ENCODE measurements around the gene MEGF8. TPM values are rescaled to one million over a fixed set of nuclear protein-coding genes. Genes with fewer than 3 reads are reported as not detected.

MEGF8 gene
- total RNA-seq, 1 donor from 2014 or later: 72.8 TPM

- TF ChIP-seq CTCF (IDR thresholded peaks at IDR 0.05; ENCODE audit: partially characterized antibody, unreplicated experiment): no peak
- Mint-ChIP-seq H3K36me3 (ENCODE audit: unreplicated experiment) (peaks cover 15% of the 10 kb centered on the region), H3K4me1 (ENCODE audit: low read depth, unreplicated experiment) (peaks cover 17% of the 10 kb centered on the region), H3K9me3 (ENCODE audit: unreplicated experiment) (peaks cover 8% of the 10 kb centered on the region), H3K27me3 (ENCODE audit: unreplicated experiment) (peaks cover 5% of the 10 kb centered on the region), H3K27ac (ENCODE audit: unreplicated experiment) (peak overlapping the region; percentile 94), H3K4me3 (ENCODE audit: unreplicated experiment) (no peak overlapping the region)
- DNase-seq: no peak
Measured at GRCh38 chr19:42367929-42368328, 42.5 kb downstream of the MEGF8 start.

- Mint-ChIP-seq H3K27ac (ENCODE audit: unreplicated experiment) (no peak overlapping the region), H3K9me3 (ENCODE audit: unreplicated experiment) (peaks cover 8% of the 10 kb centered on the region), H3K4me1 (ENCODE audit: low read depth, unreplicated experiment) (peaks cover 17% of the 10 kb centered on the region), H3K27me3 (ENCODE audit: unreplicated experiment) (peaks cover 5% of the 10 kb centered on the region), H3K4me3 (ENCODE audit: unreplicated experiment) (no peak overlapping the region), H3K36me3 (ENCODE audit: unreplicated experiment) (peaks cover 14% of the 10 kb centered on the region)
- DNase-seq: no peak
- TF ChIP-seq CTCF (IDR thresholded peaks at IDR 0.05; ENCODE audit: partially characterized antibody, unreplicated experiment): no peak
Measured at GRCh38 chr19:42368360-42368759, 42.9 kb downstream of the MEGF8 start.

- DNase-seq: no peak
- no peak for TF ChIP-seq CTCF (IDR thresholded peaks at IDR 0.05; ENCODE audit: partially characterized antibody, unreplicated experiment)
- Mint-ChIP-seq H3K4me1 (ENCODE audit: low read depth, unreplicated experiment) (peaks cover 17% of the 10 kb centered on the region), H3K27ac (ENCODE audit: unreplicated experiment) (no peak overlapping the region), H3K4me3 (ENCODE audit: unreplicated experiment) (no peak overlapping the region), H3K9me3 (ENCODE audit: unreplicated experiment) (peaks cover 7% of the 10 kb centered on the region), H3K36me3 (ENCODE audit: unreplicated experiment) (peaks cover 10% of the 10 kb centered on the region), H3K27me3 (ENCODE audit: unreplicated experiment) (peaks cover 5% of the 10 kb centered on the region)
Measured at GRCh38 chr19:42368765-42369164, 43.3 kb downstream of the MEGF8 start.

- no peak overlapping the region for H3K27ac Mint-ChIP-seq (ENCODE audit: unreplicated experiment)
- peaks cover 7% of the 10 kb centered on the region for H3K36me3 Mint-ChIP-seq (ENCODE audit: unreplicated experiment)
- peaks cover 9% of the 10 kb centered on the region for H3K27me3 Mint-ChIP-seq (ENCODE audit: unreplicated experiment)
- H3K9me3 Mint-ChIP-seq (ENCODE audit: unreplicated experiment): peaks cover 7% of the 10 kb centered on the region
- H3K4me3 Mint-ChIP-seq (ENCODE audit: unreplicated experiment): no peak overlapping the region
- DNase-seq: no peak
- TF ChIP-seq CTCF (IDR thresholded peaks at IDR 0.05; ENCODE audit: partially characterized antibody, unreplicated experiment): no peak
- H3K4me1 Mint-ChIP-seq (ENCODE audit: low read depth, unreplicated experiment): peaks cover 17% of the 10 kb centered on the region
Measured at GRCh38 chr19:42369433-42370067, 44.1 kb downstream of the MEGF8 start.

GRCh38 chr19:42370068-42370520 lies 44.7 kb downstream of the MEGF8 start:
- peaks cover 7% of the 10 kb centered on the region for H3K9me3 Mint-ChIP-seq (ENCODE audit: unreplicated experiment)
- peaks cover 15% of the 10 kb centered on the region for H3K4me1 Mint-ChIP-seq (ENCODE audit: low read depth, unreplicated experiment)
- no peak overlapping the region for H3K27ac Mint-ChIP-seq (ENCODE audit: unreplicated experiment)
- no peak overlapping the region for H3K4me3 Mint-ChIP-seq (ENCODE audit: unreplicated experiment)
- no peak for TF ChIP-seq CTCF (IDR thresholded peaks at IDR 0.05; ENCODE audit: partially characterized antibody, unreplicated experiment)
- DNase-seq: no peak
- peaks cover 9% of the 10 kb centered on the region for H3K27me3 Mint-ChIP-seq (ENCODE audit: unreplicated experiment)
- H3K36me3 Mint-ChIP-seq (ENCODE audit: unreplicated experiment): peaks cover 13% of the 10 kb centered on the region
